Keratinocyte (primary cell): ENCODE data around the gene NUCKS1.

ENCODE experiments used
- EZH2 ChIP-seq: IDR thresholded peaks from one replicate; pipeline ENCODE4 v1.6.1; 2012; ENCODE audit warnings: inconsistent platforms, mild to moderate bottlenecking, low read length, moderate library complexity
- TF ChIP-seq, protein P1 (sequence below), 3 experiments: IDR thresholded peaks in 1 of 3; conservative IDR thresholded peaks in 1 of 3; optimal IDR thresholded peaks in 1 of 3; 2 replicates in 2 of 3; 3 replicates in 1 of 3; pipeline versions ENCODE3 to v1.5.1; 2011; ENCODE audit warnings: low read length in 3 of 3, mild to moderate bottlenecking in 3 of 3, moderate library complexity in 2 of 3, control low read depth in 1 of 3, inconsistent platforms in 1 of 3; ENCODE audit not compliant: insufficient read depth in 2 of 3; ENCODE audit errors: extremely low read depth in 1 of 3

DNA sequence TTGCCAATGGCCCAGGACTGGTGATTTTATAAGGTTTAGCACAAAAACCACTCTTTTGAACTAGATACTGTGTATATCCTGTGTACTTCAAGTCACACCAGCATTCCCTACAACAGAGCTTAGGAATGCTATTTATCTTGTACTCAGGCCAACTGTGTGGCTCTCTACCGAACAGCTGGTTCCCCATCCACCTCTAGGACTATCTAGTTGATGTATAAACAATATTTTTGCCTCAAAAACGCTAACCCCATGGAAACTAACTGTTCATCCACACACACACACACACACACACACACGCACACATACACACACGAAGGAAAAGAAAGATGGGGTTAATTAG is 41.0 kb downstream of the NUCKS1 start:
- TF ChIP-seq, protein P1, sequence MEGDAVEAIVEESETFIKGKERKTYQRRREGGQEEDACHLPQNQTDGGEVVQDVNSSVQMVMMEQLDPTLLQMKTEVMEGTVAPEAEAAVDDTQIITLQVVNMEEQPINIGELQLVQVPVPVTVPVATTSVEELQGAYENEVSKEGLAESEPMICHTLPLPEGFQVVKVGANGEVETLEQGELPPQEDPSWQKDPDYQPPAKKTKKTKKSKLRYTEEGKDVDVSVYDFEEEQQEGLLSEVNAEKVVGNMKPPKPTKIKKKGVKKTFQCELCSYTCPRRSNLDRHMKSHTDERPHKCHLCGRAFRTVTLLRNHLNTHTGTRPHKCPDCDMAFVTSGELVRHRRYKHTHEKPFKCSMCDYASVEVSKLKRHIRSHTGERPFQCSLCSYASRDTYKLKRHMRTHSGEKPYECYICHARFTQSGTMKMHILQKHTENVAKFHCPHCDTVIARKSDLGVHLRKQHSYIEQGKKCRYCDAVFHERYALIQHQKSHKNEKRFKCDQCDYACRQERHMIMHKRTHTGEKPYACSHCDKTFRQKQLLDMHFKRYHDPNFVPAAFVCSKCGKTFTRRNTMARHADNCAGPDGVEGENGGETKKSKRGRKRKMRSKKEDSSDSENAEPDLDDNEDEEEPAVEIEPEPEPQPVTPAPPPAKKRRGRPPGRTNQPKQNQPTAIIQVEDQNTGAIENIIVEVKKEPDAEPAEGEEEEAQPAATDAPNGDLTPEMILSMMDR (optimal IDR thresholded peaks at IDR 0.05 in 1 of 3, IDR thresholded peaks at IDR 0.05 in 1 of 3, conservative IDR thresholded peaks at IDR 0.05 in 1 of 3; ENCODE audit: extremely low read depth in 1 of 3, insufficient read depth in 2 of 3, low read length in 3 of 3), result no peak
- no peak for TF ChIP-seq EZH2
